Large intestine (tissue), 3 donors: ENCODE measurements around the gene MTA1. TPM values are rescaled to one million over a fixed set of nuclear protein-coding genes. Genes with fewer than 3 reads are reported as not detected.
A peak's percentile ranks its signal among the peaks of the same experiment; 100 is the strongest.

Experiments used
- DNase-seq, 2 donors: peaks; one replicate each; pipeline versions ENCODE4 v3.0.0 to v3.0.0-alpha.2; 2013
- H3K27ac ChIP-seq: one replicate; pipeline ENCODE4 v1.5.1; 2013; ENCODE audit warnings: low read length
- H3K27me3 ChIP-seq: 2 replicates; pipeline ENCODE4 v1.6.1; 2013; ENCODE audit warnings: low read length; ENCODE audit not compliant: control insufficient read depth, insufficient read depth
- H3K36me3 ChIP-seq: 2 replicates; pipeline ENCODE4 v1.6.1; 2013; ENCODE audit warnings: low read length; ENCODE audit not compliant: control insufficient read depth, insufficient read depth
- H3K4me1 ChIP-seq: one replicate; pipeline ENCODE4 v1.6.1; 2013; ENCODE audit warnings: low read length; ENCODE audit not compliant: control insufficient read depth, insufficient read depth
- H3K4me3 ChIP-seq: one replicate; pipeline ENCODE4 v1.5.1; 2013; ENCODE audit warnings: low read length
- H3K9me3 ChIP-seq: one replicate; pipeline ENCODE4 v1.6.1; 2013; ENCODE audit warnings: mild to moderate bottlenecking, low read depth, low read length, moderate library complexity; ENCODE audit not compliant: control insufficient read depth
- WGBS: methylation state at CpG from one replicate; pipeline ENCODE4 v1.1.5; 2013; ENCODE audit warnings: low lambda C conversion rate; ENCODE audit not compliant: insufficient coverage; 5-methylcytosine and 5-hydroxymethylcytosine counted together
- polyA plus RNA-seq: library from polyadenylated mRNA; unstranded; fragments of 120-200 nt; gene quantifications from one replicate; pipeline ENCODE4 v1.2.1, GENCODE V29; 2013

MTA1 gene
- polyA plus RNA-seq, 1 donor, result 109 TPM

DNA sequence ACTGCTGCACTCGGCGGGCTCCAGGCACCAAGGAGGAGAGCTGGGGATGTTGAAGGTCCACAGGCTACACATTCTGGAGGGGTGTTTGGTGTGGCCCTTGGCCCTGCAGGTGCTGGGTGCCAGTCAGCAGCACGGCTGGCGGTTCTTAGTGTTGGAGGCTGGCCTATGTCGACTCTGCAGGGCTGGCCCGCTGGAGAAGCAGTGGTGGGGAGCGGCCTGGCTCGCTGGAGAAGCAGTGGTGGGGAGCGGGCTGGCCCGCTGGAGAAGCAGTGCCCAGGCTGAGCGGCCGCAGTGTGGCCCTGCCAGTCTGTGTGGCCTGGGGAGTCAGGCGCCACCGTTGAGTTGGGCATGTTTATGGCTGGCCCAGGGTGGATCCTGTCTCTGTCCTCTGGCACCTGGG is 27.3 kb downstream of the MTA1 start:
- H3K4me1 ChIP-seq, result no peaks in the 10 kb centered on the region
- no CpG with 5 or more reads among the region's 14 CpGs for WGBS
- H3K9me3 ChIP-seq, result no peaks in the 10 kb centered on the region
- H3K27me3 ChIP-seq, result no peaks in the 10 kb centered on the region
- no peak for DNase-seq
- H3K4me3 ChIP-seq, result no peak overlapping the region
- H3K27ac ChIP-seq, result no peak overlapping the region
- peaks cover 42% of the 10 kb centered on the region for H3K36me3 ChIP-seq

DNA sequence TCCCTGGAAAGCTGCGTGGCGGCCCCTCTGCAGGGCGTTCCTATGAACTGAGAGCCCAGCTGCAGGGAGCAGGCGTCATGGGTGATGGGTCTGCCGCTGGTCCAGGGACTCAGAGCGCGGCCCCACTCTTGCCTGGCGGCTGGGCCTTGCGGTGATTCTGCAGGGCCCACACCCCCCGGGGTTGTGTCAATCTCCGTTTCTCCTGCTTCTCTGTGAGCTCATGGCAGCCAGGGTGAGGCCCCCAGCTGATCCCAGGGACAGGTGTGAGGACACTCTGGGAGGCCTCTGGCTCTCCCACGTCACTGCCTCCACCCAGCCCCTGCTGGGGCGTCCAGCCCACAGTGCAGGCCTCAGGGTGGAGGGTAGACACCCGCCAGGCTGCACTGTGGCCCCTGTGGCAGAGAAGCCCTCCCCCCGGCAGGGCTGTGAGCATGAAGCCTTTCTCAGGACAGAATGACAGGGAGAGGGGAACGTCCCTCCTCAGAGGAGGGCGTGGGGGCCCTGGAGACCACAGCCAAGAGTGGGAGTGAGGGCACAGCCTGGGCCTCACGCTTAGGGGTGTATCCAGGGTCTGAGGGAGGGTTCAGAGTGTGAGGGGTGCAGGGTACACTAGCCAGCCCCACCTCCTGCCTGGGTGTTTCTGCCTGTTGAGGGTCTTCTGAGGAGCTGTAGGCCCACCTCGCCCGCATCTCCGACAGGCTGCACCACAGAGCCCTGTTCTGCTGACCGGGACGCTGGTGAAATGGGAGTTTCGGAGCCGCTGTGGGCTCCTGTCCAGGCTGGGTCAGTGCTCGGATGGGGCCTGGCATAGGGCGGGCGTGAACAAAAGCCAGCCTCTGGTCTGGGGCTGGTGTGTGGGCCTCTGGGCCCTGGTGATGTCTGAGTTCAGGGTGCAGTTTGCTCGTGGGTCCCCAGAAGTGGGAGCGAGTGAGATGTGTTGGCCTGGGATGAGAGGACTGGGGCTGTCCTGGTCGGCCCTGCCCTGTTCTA is 28.3 kb downstream of the MTA1 start:
- DNase-seq, result no peak
- H3K27ac ChIP-seq, result no peak overlapping the region
- no CpG with 5 or more reads among the region's 31 CpGs for WGBS
- H3K36me3 ChIP-seq, result peaks cover 41% of the 10 kb centered on the region
- no peaks in the 10 kb centered on the region for H3K9me3 ChIP-seq
- H3K27me3 ChIP-seq, result no peaks in the 10 kb centered on the region
- H3K4me1 ChIP-seq, result no peaks in the 10 kb centered on the region
- no peak overlapping the region for H3K4me3 ChIP-seq

DNA sequence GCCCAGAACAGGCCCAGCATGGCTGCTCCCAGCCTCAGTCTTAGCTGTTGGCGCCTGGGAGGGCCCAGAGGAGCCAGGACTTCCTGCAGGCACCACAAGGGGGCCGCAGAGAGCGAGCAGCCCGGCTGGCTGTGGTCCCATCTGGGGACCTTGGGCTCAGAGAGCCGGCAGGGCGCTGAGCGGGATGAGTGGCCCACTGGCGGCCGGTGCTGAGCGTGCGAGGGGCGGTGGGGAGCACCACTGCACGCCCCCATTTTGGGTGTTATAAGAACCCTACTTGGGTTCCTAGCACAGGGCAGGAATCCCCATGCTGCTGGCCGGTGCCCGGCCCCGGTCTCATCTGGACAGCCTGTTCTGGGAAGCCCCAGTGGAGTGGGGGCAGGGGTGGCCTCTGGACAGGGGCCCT is 29.1 kb downstream of the MTA1 start:
- peaks cover 45% of the 10 kb centered on the region for H3K36me3 ChIP-seq
- no peaks in the 10 kb centered on the region for H3K4me1 ChIP-seq
- H3K4me3 ChIP-seq, result no peak overlapping the region
- DNase-seq, result peak in 1 of 2 donors; percentile 41
- H3K9me3 ChIP-seq, result no peaks in the 10 kb centered on the region
- no peaks in the 10 kb centered on the region for H3K27me3 ChIP-seq
- no peak overlapping the region for H3K27ac ChIP-seq
- WGBS, result no CpG with 5 or more reads among the region's 16 CpGs

DNA sequence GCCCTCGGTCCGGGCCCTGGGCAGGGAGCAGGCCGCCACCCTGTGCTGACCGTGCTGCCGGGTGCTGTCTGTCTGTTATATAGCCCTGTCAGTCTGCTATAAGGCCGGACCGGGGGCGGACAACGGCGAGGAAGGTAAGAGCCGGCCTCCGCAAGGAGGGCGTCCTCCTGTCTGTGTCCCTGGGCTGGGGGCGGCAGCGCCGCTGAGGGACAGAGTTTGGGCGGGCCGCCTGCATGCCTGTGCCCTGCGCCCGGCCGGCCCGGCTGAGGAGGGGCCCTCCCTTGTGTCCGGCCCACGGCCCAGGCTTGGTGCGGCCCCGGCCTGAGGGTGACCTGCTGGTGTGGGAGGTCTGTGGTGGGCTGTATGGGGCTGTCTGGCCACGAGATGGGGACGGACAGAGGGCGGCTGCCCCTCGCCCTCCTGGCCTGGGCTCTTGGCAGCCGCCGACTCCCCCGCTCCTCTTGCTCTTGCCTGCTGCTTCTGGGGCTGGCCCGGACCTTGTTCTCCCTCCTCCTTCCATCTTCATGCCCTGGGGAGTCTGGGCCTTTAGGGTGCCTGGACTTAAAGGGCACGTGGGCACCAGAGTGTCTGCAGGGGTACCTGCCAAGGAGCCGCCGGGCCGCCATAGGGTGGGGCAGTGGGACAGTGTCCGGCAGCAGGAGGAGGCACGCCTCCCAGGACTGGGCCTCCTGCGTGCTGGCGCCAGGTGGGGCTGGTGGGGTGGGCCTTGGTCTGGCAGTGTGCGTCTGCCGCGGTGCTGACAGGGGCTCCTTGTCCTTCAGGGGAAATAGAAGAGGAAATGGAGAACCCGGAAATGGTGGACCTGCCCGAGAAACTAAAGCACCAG is 29.9 kb downstream of the MTA1 start:
- no peaks in the 10 kb centered on the region for H3K9me3 ChIP-seq
- H3K4me3 ChIP-seq, result no peak overlapping the region
- H3K27ac ChIP-seq, result no peak overlapping the region
- peaks cover 52% of the 10 kb centered on the region for H3K36me3 ChIP-seq
- no peaks in the 10 kb centered on the region for H3K27me3 ChIP-seq
- WGBS, result no CpG with 5 or more reads among the region's 47 CpGs
- no peaks in the 10 kb centered on the region for H3K4me1 ChIP-seq
- DNase-seq, result no peak

DNA sequence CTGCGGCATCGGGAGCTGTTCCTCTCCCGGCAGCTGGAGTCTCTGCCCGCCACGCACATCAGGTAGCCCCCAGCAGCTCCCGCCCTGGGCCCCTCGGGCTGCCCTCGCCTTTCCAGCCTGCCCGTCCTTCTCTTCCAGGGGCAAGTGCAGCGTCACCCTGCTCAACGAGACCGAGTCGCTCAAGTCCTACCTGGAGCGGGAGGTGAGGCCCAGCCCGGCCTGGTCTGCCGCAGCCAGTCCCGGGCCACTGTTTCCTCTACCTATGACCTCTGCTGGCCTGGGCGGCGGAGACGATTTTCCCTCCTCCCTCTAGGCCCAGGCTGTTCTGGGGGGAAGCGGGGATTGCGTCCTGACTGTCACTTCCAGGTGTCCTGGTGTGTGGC is 30.5 kb downstream of the MTA1 start:
- H3K4me3 ChIP-seq, result no peak overlapping the region
- H3K36me3 ChIP-seq, result peaks cover 55% of the 10 kb centered on the region
- no peaks in the 10 kb centered on the region for H3K4me1 ChIP-seq
- H3K27me3 ChIP-seq, result no peaks in the 10 kb centered on the region
- DNase-seq, result no peak
- WGBS, result no CpG with 5 or more reads among the region's 22 CpGs
- no peaks in the 10 kb centered on the region for H3K9me3 ChIP-seq
- no peak overlapping the region for H3K27ac ChIP-seq

DNA sequence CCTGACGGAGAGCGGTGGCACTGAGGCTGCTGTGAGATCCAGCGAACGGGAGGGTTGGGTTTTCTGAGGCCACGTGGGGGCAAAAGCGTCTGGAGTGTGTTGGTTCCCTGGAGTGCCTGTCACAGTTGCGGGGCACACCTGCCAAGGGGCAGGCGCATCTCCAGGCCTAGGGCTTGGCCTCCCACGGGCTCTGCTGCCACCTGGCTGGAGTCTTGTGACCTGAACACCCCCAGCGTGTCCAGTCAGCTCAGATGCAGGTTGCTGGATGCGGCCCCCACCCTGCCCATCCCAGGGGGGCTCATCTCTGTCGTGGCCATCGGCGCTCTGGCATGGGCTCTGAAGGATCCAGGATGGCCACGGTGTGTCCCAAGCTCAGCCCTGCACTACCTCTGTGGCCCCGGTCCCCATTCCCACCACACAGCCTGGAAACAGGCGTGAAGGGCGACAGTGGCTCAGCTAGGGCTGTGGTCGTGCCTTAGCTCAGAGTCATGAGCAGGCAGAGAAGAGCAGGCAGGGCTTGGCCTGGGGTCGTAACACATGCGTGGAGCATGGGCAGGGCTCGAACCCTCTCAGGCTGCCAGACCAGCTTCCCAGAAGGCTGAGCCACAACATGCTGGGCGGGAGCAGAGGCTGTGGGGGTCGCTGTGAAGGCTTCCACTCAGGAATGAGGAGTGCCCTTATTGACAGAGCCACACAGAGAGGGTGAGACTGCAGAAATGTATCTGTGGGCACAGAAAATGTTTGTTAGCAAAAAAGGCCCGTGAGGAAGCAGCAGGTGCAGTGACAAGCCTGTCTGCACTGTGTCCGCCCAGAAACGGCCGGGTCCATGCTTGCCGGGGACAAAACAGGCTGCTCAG is 31.5 kb downstream of the MTA1 start:
- WGBS, result no CpG with 5 or more reads among the region's 29 CpGs
- Histone ChIP-seq H3K4me3 (no peak overlapping the region), H3K27me3 (no peaks in the 10 kb centered on the region), H3K9me3 (no peaks in the 10 kb centered on the region), H3K4me1 (peaks cover 4% of the 10 kb centered on the region), H3K27ac (no peak overlapping the region), H3K36me3 (peaks cover 60% of the 10 kb centered on the region)
- no peak for DNase-seq

DNA sequence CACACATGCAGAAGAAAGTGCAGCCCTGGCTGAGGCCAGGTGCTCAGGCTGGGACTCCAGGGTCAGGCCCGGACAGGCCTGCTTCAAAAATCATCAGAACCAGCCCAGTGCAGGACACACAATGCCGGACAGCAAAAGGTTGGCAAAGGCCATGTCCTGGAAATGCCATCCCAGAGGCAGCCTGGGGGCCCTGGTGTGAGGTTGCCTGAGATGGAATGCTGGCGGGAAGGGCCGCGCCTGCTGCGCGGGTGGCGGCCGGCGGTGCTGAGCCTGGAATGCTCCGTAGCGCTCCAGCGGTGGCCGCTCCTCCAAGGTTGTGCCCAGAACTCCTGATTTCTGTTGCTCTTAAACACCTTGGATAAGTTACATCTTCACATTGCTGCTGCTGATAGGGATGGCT is 33.3 kb downstream of the MTA1 start:
- H3K4me3 ChIP-seq, result no peak overlapping the region
- no peaks in the 10 kb centered on the region for H3K27me3 ChIP-seq
- no CpG with 5 or more reads among the region's 14 CpGs for WGBS
- no peak for DNase-seq
- H3K9me3 ChIP-seq, result no peaks in the 10 kb centered on the region
- peaks cover 67% of the 10 kb centered on the region for H3K36me3 ChIP-seq
- peaks cover 4% of the 10 kb centered on the region for H3K4me1 ChIP-seq
- no peak overlapping the region for H3K27ac ChIP-seq

DNA sequence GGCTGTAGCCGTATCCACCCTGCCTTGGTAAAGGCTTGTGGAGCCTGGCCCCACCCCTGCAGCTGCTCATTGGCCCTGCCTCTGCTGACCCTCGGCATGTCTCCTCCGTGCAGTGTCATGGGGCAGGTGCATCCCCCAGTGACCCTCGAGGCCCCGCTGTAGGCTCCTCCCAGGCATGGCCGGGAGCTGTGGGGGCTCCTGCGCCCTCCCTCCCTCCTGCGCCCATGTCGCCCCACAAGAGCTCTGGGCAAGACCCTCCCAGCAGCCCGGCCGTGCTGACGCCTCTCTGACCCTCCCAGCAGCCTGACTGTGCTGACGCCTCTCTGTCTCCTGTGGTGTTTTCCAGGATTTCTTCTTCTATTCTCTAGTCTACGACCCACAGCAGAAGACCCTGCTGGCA is 34.2 kb downstream of the MTA1 start:
- Histone ChIP-seq H3K27ac (no peak overlapping the region), H3K4me3 (no peak overlapping the region), H3K4me1 (peaks cover 4% of the 10 kb centered on the region), H3K36me3 (peaks cover 72% of the 10 kb centered on the region), H3K27me3 (no peaks in the 10 kb centered on the region), H3K9me3 (no peaks in the 10 kb centered on the region)
- WGBS, result no CpG with 5 or more reads among the region's 14 CpGs
- DNase-seq, result no peak

DNA sequence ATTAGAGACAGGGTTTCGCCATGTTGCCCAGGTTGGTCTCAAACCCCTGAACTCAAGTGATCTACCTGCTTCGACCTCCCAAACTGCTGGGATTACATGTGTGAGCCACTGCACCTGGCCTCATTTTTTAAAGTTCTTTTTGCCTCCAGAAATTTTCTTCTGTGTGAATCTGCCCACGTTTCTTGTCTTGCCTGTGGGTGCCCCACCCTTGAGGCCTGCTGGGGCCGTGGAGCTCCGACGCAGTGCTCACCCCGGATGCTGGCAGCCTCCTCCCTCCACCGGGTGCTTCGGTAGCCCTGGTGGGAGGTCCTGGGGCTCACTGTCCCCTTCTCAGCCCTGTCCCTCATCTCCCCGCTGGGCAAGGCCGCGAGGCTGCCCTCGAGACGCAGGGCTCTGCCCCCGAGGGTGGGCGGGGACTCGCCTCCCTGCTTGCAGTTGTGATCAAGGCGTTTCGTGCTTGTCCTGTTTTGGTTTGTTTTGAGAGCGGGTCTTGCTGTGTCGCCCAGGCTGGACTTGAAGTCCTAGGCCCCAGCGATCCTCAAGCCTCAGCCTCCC is 35.5 kb downstream of the MTA1 start:
- H3K4me1 ChIP-seq, result peaks cover 4% of the 10 kb centered on the region
- no peaks in the 10 kb centered on the region for H3K9me3 ChIP-seq
- H3K27ac ChIP-seq, result peak overlapping the region; percentile 59
- no peak for DNase-seq
- no peak overlapping the region for H3K4me3 ChIP-seq
- WGBS, result no CpG with 5 or more reads among the region's 22 CpGs
- H3K36me3 ChIP-seq, result peaks cover 67% of the 10 kb centered on the region
- no peaks in the 10 kb centered on the region for H3K27me3 ChIP-seq
